Measurements from ENCODE around the gene FAU.

GRCh38 chr11:65084598-65085375 is 37.1 kb downstream of the FAU start:
- no peak for TF ChIP-seq CTCF (IDR thresholded peaks at IDR 0.05 in 4 of 5, conservative IDR thresholded peaks at IDR 0.05 in 1 of 5)
- TF ChIP-seq POLR2A (IDR thresholded peaks at IDR 0.05) = no peak
